GM12878 (cell line): Measurements from ENCODE around the gene CHST8.

ENCODE experiments used
- CHD2 ChIP-seq: IDR thresholded peaks from 2 replicates; pipeline ENCODE4 v1.6.1; 2011; ENCODE audit warnings: low read depth, low read length, improper control_type of control experiment, borderline replicate concordance
- EGR1 ChIP-seq, 2 experiments: IDR thresholded peaks; 1 replicate in 1 of 2; 2 replicates in 1 of 2; pipeline ENCODE4 v1.6.1; 2011 to 2012; ENCODE audit warnings: low read depth in 2 of 2, low read length in 2 of 2, borderline replicate concordance in 1 of 2, mild to moderate bottlenecking in 1 of 2, moderate library complexity in 1 of 2
- EP300 ChIP-seq, 2 experiments: fragments of 150-350 bp in 1 of 2; IDR thresholded peaks; 2 replicates each; pipeline ENCODE4 v1.6.1; 2011 to 2012; ENCODE audit warnings: low read depth in 2 of 2, low read length in 2 of 2, borderline replicate concordance in 1 of 2, improper control_type of control experiment in 1 of 2, inconsistent platforms in 1 of 2; ENCODE audit not compliant: control insufficient read depth in 1 of 2
- POLR2A ChIP-seq: IDR thresholded peaks from 2 replicates; pipeline ENCODE4 v1.6.1; 2011; ENCODE audit warnings: low read depth, mild to moderate bottlenecking, low read length
- RAD21 ChIP-seq: IDR thresholded peaks from 2 replicates; pipeline ENCODE4 v1.6.1; 2011; ENCODE audit warnings: mild to moderate bottlenecking, low read depth, low read length, moderate library complexity; ENCODE audit not compliant: insufficient read depth
- RFX5 ChIP-seq: IDR thresholded peaks from 2 replicates; pipeline ENCODE4 v1.6.1; 2011; ENCODE audit warnings: low read depth, low read length, improper control_type of control experiment
- SRF ChIP-seq, 2 experiments: IDR thresholded peaks; 2 replicates each; pipeline ENCODE4 v1.6.1; 2011; ENCODE audit warnings: low read depth in 2 of 2, low read length in 2 of 2, mild to moderate bottlenecking in 1 of 2, moderate library complexity in 1 of 2
- YBX1 ChIP-seq: fragments of 450-650 bp; IDR thresholded peaks from 2 replicates; pipeline ENCODE4 v1.6.1; 2016; ENCODE audit warnings: antibody characterized with exemption
- TF ChIP-seq, protein P1 (sequence below): fragments of 450-650 bp; IDR thresholded peaks from 2 replicates; pipeline ENCODE4 v1.6.1; 2016; ENCODE audit warnings: mild to moderate bottlenecking, moderate library complexity, borderline replicate concordance
- TF ChIP-seq, protein P2 (sequence below), 3 experiments: IDR thresholded peaks in 2 of 3; conservative IDR thresholded peaks in 1 of 3; 2 replicates each; pipeline ENCODE4 v1.5.1; 2011; ENCODE audit warnings: low read depth in 3 of 3, low read length in 3 of 3, mild to moderate bottlenecking in 3 of 3, control low read depth in 2 of 3, moderate library complexity in 2 of 3, inconsistent platforms in 1 of 3, mixed read lengths in 1 of 3; ENCODE audit not compliant: control insufficient read depth in 2 of 3, insufficient read depth in 1 of 3; ENCODE audit errors: extremely low read depth in 1 of 3
- TF ChIP-seq, protein P3 (sequence below): fragments of 450-650 bp; IDR thresholded peaks from 2 replicates; pipeline ENCODE4 v1.6.1; 2017; ENCODE audit warnings: mild to moderate bottlenecking
- TF ChIP-seq, protein P4 (sequence below): IDR thresholded peaks from 2 replicates; pipeline ENCODE4 v1.6.1; 2012; ENCODE audit warnings: improper control_type of control experiment, low read depth, low read length; ENCODE audit not compliant: insufficient replicate concordance
- TF ChIP-seq, protein P5 (sequence below): IDR thresholded peaks from 2 replicates; pipeline ENCODE4 v1.6.1; 2012; ENCODE audit warnings: low read depth, low read length, improper control_type of control experiment

DNA sequence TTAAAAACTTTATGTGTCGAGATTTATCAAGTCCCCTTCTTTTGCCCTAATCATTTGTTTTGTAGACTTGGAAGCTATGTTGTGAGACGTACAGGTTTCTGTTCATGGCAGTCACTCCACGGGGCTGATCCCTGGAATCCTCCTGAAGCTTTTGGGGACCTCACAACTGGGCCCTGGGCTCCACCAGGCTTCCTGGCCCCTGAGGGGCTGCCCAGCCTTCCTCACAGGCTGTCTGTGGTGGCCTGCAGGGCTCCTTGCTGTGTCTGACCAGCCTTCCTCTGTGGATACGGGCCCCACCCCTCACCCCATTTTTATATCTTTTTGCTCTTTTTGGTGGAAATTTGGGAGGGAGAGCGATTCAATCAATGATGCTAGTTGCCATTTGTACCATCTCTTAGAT is 38.1 kb downstream of the CHST8 start:
- no peak for TF ChIP-seq EP300 (IDR thresholded peaks at IDR 0.05; ENCODE audit: borderline replicate concordance in 1 of 2, control insufficient read depth in 1 of 2, low read depth in 2 of 2, low read length in 2 of 2)
- no peak for TF ChIP-seq RAD21
- TF ChIP-seq, protein P1, sequence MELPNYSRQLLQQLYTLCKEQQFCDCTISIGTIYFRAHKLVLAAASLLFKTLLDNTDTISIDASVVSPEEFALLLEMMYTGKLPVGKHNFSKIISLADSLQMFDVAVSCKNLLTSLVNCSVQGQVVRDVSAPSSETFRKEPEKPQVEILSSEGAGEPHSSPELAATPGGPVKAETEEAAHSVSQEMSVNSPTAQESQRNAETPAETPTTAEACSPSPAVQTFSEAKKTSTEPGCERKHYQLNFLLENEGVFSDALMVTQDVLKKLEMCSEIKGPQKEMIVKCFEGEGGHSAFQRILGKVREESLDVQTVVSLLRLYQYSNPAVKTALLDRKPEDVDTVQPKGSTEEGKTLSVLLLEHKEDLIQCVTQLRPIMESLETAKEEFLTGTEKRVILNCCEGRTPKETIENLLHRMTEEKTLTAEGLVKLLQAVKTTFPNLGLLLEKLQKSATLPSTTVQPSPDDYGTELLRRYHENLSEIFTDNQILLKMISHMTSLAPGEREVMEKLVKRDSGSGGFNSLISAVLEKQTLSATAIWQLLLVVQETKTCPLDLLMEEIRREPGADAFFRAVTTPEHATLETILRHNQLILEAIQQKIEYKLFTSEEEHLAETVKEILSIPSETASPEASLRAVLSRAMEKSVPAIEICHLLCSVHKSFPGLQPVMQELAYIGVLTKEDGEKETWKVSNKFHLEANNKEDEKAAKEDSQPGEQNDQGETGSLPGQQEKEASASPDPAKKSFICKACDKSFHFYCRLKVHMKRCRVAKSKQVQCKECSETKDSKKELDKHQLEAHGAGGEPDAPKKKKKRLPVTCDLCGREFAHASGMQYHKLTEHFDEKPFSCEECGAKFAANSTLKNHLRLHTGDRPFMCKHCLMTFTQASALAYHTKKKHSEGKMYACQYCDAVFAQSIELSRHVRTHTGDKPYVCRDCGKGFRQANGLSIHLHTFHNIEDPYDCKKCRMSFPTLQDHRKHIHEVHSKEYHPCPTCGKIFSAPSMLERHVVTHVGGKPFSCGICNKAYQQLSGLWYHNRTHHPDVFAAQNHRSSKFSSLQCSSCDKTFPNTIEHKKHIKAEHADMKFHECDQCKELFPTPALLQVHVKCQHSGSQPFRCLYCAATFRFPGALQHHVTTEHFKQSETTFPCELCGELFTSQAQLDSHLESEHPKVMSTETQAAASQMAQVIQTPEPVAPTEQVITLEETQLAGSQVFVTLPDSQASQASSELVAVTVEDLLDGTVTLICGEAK = no peak
- no peak for TF ChIP-seq POLR2A
- no peak for TF ChIP-seq SRF (IDR thresholded peaks at IDR 0.05; ENCODE audit: low read depth in 2 of 2, low read length in 2 of 2)
- TF ChIP-seq, protein P2, sequence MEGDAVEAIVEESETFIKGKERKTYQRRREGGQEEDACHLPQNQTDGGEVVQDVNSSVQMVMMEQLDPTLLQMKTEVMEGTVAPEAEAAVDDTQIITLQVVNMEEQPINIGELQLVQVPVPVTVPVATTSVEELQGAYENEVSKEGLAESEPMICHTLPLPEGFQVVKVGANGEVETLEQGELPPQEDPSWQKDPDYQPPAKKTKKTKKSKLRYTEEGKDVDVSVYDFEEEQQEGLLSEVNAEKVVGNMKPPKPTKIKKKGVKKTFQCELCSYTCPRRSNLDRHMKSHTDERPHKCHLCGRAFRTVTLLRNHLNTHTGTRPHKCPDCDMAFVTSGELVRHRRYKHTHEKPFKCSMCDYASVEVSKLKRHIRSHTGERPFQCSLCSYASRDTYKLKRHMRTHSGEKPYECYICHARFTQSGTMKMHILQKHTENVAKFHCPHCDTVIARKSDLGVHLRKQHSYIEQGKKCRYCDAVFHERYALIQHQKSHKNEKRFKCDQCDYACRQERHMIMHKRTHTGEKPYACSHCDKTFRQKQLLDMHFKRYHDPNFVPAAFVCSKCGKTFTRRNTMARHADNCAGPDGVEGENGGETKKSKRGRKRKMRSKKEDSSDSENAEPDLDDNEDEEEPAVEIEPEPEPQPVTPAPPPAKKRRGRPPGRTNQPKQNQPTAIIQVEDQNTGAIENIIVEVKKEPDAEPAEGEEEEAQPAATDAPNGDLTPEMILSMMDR (IDR thresholded peaks at IDR 0.05 in 2 of 3, conservative IDR thresholded peaks at IDR 0.05 in 1 of 3; ENCODE audit: control insufficient read depth in 2 of 3, extremely low read depth in 1 of 3, insufficient read depth in 1 of 3, low read depth in 3 of 3, low read length in 3 of 3) = no peak
- TF ChIP-seq, protein P3, sequence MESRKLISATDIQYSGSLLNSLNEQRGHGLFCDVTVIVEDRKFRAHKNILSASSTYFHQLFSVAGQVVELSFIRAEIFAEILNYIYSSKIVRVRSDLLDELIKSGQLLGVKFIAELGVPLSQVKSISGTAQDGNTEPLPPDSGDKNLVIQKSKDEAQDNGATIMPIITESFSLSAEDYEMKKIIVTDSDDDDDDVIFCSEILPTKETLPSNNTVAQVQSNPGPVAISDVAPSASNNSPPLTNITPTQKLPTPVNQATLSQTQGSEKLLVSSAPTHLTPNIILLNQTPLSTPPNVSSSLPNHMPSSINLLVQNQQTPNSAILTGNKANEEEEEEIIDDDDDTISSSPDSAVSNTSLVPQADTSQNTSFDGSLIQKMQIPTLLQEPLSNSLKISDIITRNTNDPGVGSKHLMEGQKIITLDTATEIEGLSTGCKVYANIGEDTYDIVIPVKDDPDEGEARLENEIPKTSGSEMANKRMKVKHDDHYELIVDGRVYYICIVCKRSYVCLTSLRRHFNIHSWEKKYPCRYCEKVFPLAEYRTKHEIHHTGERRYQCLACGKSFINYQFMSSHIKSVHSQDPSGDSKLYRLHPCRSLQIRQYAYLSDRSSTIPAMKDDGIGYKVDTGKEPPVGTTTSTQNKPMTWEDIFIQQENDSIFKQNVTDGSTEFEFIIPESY = no peak
- no peak for TF ChIP-seq CHD2
- TF ChIP-seq RFX5 = no peak
- TF ChIP-seq, protein P4, sequence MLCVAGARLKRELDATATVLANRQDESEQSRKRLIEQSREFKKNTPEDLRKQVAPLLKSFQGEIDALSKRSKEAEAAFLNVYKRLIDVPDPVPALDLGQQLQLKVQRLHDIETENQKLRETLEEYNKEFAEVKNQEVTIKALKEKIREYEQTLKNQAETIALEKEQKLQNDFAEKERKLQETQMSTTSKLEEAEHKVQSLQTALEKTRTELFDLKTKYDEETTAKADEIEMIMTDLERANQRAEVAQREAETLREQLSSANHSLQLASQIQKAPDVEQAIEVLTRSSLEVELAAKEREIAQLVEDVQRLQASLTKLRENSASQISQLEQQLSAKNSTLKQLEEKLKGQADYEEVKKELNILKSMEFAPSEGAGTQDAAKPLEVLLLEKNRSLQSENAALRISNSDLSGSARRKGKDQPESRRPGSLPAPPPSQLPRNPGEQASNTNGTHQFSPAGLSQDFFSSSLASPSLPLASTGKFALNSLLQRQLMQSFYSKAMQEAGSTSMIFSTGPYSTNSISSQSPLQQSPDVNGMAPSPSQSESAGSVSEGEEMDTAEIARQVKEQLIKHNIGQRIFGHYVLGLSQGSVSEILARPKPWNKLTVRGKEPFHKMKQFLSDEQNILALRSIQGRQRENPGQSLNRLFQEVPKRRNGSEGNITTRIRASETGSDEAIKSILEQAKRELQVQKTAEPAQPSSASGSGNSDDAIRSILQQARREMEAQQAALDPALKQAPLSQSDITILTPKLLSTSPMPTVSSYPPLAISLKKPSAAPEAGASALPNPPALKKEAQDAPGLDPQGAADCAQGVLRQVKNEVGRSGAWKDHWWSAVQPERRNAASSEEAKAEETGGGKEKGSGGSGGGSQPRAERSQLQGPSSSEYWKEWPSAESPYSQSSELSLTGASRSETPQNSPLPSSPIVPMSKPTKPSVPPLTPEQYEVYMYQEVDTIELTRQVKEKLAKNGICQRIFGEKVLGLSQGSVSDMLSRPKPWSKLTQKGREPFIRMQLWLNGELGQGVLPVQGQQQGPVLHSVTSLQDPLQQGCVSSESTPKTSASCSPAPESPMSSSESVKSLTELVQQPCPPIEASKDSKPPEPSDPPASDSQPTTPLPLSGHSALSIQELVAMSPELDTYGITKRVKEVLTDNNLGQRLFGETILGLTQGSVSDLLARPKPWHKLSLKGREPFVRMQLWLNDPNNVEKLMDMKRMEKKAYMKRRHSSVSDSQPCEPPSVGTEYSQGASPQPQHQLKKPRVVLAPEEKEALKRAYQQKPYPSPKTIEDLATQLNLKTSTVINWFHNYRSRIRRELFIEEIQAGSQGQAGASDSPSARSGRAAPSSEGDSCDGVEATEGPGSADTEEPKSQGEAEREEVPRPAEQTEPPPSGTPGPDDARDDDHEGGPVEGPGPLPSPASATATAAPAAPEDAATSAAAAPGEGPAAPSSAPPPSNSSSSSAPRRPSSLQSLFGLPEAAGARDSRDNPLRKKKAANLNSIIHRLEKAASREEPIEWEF = no peak
- TF ChIP-seq EGR1 (IDR thresholded peaks at IDR 0.05; ENCODE audit: borderline replicate concordance in 1 of 2, low read depth in 2 of 2, low read length in 2 of 2) = no peak
- TF ChIP-seq YBX1 = no peak
- TF ChIP-seq, protein P5, sequence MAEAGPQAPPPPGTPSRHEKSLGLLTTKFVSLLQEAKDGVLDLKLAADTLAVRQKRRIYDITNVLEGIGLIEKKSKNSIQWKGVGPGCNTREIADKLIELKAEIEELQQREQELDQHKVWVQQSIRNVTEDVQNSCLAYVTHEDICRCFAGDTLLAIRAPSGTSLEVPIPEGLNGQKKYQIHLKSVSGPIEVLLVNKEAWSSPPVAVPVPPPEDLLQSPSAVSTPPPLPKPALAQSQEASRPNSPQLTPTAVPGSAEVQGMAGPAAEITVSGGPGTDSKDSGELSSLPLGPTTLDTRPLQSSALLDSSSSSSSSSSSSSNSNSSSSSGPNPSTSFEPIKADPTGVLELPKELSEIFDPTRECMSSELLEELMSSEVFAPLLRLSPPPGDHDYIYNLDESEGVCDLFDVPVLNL = no peak
